HTERT RPE-1 (cell line): ENCODE data around the gene GSG1L.

Experiments used
- in situ Hi-C: fragments of 300-500 bp; cut with MboI; formaldehyde crosslinking; loops from 4 replicates; pipeline ENCODE4 v1.14.3; 2020; ENCODE audit warnings: low sequenced_read_pairs

The GSG1L gene

GRCh38 chr16:28063591-28064061, at the start of gene GSG1L:
Gene GSG1L, minus strand, starts transcription at chr16:28063714. Its CDS starts 290 bp downstream, at chr16:28063424.
- in situ Hi-C loops = no loop called here

GRCh38 chr16:28112908-28113307, 49.4 kb upstream of the GSG1L start:
- in situ Hi-C loops = no loop called here

GRCh38 chr16:28110977-28111376, 47.5 kb upstream of the GSG1L start:
- in situ Hi-C loops = no loop called here

- in situ Hi-C loops = no loop called here
Measured at GRCh38 chr16:28110479-28110878, 47.0 kb upstream of the GSG1L start.

DNA sequence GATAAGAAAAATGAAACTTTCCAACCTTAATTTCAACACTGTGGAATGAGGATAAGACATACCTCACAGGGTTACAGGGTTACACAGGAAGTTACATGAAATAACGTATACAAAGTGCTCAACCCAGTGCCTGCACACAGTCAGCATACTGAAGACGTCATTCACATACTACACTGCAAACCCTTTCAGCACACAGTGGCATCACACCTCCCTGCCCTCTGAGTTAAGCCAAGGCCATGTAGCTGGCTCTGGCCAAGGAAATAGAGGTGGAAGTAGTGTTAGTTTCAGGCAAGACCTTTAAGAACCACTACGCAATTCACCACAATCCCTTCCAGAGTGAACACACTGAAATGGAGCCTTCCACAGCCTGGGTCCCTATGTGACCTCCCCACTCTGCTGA, 46.6 kb upstream of the GSG1L start:
- in situ Hi-C loops = no loop called here

DNA sequence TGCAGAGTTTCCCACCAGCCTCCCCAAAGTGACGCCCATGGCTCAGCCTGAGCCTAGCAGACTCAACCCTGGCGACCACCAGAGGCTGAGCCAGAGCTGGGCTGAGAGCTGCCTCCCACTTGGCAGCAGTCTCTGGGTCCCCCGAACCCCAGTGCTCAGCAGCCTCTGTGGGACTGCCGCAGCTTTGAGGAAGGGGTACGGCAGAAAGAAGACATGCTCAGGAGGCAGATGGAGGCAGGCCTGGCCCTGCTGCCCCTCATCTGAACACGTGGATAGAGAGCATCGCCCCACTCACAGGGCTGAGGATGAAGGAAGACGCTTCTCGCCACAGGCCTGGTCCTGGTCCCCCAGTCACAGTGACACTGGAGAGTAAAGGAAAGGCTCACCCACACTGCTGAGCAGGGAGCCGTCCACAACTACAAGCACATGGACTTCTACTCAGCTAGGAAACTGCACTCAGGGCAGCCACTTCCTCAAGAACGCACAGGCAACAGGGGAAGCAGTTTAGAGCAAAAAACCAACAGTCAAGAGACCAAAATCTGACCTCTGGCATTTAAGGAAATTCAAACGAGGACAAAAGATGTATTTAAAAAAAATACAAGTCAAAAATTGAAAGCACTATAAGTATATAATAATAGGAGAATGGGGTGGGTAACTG, 45.2 kb upstream of the GSG1L start:
- in situ Hi-C loops = no loop called here

- in situ Hi-C loops = no loop called here
Measured at GRCh38 chr16:28107232-28107631, 43.7 kb upstream of the GSG1L start.

DNA sequence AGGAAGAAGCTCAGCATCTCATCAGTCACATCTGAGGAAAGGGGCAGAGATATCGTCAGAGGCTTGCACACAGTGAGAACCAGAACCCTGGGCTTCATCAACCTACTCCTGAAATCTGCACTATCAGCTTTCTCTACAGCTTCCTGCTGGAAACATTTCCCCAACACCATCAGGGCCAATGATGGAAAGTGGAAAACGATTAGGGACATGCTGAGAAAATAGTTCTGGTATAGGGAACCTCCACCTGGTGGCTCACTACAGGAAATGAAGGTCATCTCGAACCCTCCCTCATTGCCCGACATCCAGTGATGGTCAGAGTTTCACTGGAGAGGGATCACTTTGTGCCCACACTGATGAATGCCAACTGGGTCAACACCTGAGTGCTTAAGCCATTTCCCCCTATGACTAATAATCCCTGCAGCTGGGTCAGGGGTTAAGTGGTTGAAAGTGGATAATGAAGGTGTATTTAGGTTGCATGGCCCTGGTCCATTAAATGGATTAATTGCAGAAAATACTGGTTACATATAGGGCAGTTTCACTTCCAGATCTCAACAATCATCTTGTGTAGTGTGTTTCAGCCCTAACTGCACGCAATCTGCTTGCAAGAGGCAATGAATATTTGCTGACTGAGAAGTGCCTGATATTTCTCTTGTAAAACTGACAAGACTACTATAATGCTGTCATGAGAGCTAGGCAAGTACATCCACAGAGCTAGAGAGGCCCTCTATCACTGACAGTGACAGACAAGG, 43.1 kb upstream of the GSG1L start:
- in situ Hi-C loops = no loop called here

- in situ Hi-C loops = no loop called here
Measured at GRCh38 chr16:28105954-28106353, 42.4 kb upstream of the GSG1L start.

DNA sequence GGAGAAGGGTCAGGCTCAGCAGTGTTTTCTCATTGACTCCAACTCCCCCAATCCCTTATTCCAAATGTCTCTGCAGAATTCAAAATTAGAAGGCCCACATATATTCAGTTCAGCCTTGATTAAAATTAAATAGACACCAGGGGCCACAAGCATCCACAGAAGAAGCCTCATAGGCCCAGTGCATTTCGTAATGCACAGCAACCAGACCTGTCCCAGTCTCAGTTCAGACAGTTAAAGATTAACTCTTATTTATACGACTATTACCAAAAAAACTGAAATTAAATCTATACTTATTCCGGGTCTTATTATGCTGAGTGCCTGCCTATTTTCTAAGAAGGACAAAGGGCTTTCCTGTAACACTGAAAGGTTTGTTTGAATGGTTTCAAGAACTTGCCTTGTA, 41.8 kb upstream of the GSG1L start:
- in situ Hi-C loops = no loop called here

DNA sequence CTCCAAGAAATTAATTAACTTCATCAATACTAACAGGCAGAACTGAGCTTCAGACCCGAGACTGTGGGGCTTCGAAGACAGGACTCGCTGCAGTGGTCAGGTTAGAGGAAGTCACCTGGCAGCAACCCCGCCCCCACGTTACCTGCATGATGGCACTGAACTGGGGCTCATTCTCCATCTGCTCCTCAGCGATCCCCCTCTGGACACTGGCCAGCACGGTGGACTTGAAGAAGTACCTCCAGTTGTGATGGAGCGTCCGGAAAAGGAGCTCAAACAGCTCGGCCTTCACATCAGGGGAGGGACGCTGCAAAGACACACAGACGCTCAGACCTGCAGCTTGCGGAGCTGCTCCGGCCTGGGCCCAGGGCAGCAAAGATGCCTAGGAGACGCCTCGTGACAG, 40.9 kb upstream of the GSG1L start:
- in situ Hi-C loops = no loop called here

- in situ Hi-C loops = no loop called here
Measured at GRCh38 chr16:28103516-28104170, 40.1 kb upstream of the GSG1L start.

GRCh38 chr16:28101533-28101890, 38.0 kb upstream of the GSG1L start:
- in situ Hi-C loops = no loop called here

GRCh38 chr16:28100810-28101532, 37.5 kb upstream of the GSG1L start:
- in situ Hi-C loops = no loop called here

DNA sequence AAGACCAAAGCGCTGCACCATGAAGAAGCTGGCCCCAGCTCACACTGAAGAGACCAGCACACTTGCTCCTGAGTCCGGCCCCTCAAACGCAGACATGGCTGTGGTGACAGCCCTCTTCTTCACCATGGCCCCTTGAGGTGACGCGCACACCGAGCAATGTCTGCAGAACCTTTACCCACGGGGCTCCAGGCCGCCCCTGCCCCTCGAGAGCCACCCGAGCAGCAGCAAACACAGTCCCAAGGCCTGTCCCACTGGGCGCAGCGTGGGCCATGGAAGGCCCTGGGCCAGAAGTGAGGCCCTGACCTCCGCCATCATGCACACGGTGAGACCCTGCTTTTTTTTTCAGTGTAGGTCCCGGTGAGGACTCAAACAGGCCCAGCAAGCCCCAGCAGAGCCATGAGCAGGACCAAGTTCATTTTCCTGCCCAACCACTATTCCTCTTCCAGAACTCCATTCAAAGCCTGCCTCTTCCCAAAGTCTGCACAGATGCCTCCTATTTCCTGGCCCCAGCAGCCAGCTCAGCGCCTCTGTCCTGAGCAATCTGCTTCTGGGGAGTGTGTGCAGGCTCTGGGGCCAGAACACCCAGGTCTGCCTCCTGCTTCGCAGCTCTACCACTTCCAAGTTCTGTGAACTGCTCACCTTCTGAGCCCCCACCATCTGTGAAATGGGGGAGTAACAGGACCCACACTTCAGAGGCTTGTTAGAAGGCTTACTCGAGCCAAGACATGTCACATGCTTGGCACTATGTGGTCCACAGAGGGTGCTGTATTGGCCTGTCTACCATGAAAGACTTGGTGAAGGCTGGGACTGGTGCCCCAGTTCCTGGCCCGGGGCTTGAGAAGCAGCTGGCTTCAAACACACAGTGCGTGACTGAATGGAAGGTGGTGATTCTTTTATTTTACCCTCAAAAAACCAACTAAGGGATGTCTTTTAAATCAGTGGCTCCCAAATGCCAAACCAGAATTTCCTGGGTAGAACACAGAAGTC, 35.7 kb upstream of the GSG1L start:
- in situ Hi-C loops = no loop called here

DNA sequence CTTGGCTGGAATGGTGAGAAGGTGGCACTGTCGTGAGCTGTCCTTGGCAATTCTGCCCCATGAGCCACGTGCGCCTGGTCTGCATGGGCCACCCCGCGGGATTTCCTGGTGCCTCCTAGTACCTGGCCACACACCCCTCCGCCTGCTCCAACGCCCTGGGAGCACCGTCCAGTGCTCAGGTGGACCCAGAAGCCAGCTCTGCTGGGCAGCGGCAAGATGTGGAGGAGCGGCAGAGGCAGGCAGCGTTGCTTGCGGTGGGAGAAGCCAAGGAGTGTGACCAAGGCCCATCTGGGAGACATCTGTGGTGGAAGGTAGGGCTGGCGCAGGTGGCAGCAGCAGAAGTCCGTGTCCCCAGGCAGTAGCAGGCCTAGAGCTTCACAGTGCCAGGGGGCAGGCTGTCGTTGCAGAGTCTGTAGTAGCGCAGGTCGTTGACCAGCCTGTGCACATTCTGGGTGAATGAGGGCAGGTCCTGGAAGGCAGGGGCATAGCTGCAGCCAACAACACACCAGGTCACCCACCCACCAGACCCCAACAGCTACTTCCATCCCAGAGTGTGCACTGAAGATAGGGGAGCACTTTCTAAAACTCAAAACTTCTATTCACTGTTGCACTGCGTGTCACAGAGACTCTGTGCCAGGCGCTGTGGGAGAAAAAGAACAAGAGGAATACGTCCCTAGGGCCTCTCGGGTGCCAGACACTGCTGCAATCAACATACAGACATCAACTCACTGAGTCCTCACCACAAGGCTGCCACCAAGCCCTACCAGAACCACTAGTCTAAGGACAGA, 34.9 kb upstream of the GSG1L start:
- in situ Hi-C loops = no loop called here

- in situ Hi-C loops = no loop called here
Measured at GRCh38 chr16:28096983-28097899, 33.7 kb upstream of the GSG1L start.

- in situ Hi-C loops = no loop called here
Measured at GRCh38 chr16:28093385-28093725, 29.8 kb upstream of the GSG1L start.
